OCI-LY1 (cell line): ENCODE results near the gene FNDC11.

ENCODE experiments used
- CTCF ChIP-seq: fragments of 200-600 bp; sonication (generic), shearing (Covaris generic); IDR thresholded peaks from 2 replicates; pipeline ENCODE4 v1.5.1; 2017; ENCODE audit warnings: mild to moderate bottlenecking, antibody characterized with exemption, low read length, moderate library complexity, mixed read lengths
- EZH2 ChIP-seq: fragments of 200-600 bp; sonication (generic), shearing (Covaris generic); IDR thresholded peaks from 2 replicates; pipeline ENCODE4 v1.8.0; 2017; ENCODE audit warnings: borderline replicate concordance, mixed run types, mild to moderate bottlenecking, antibody characterized with exemption, low read length, moderate library complexity, mixed read lengths

GRCh38 chr20:63539441-63540370 is 14.3 kb upstream of the FNDC11 start:
- TF ChIP-seq CTCF: no peak
- TF ChIP-seq EZH2: no peak
